K562 (cell line): ENCODE measurements around the gene SAE1. TPM values are rescaled to one million over a fixed set of nuclear protein-coding genes. Genes with fewer than 3 reads are reported as not detected.

Experiments
- CLOCK ChIP-seq: fragments of 250-450 bp; sonication (Bioruptor Pico); IDR thresholded peaks from 2 replicates; pipeline ENCODE4 v1.4.0; 2020; ENCODE audit warnings: mild to moderate bottlenecking, moderate library complexity, borderline replicate concordance
- CREM ChIP-seq: IDR thresholded peaks from 2 replicates; pipeline ENCODE4 v1.6.1; 2014; ENCODE audit warnings: antibody characterized with exemption, low read depth
- E2F5 ChIP-seq: sonication (generic); formaldehyde crosslinking; IDR thresholded peaks from 2 replicates; pipeline ENCODE4 v1.8.0; 2022; ENCODE audit warnings: mild to moderate bottlenecking, missing genetic modification reagents
- ELK3 ChIP-seq: fragments of 450-650 bp; formaldehyde crosslinking; IDR thresholded peaks from 2 replicates; pipeline ENCODE4 v1.4.0; 2020; ENCODE audit warnings: mild to moderate bottlenecking
- FOXK2 ChIP-seq, 2 experiments: fragments of 450-650 bp; IDR thresholded peaks in 1 of 2; conservative IDR thresholded peaks in 1 of 2; 2 replicates each; pipeline ENCODE4 v1.6.1; 2016; ENCODE audit warnings: low read depth in 2 of 2, mild to moderate bottlenecking in 1 of 2
- GATAD2A ChIP-seq: fragments of 450-650 bp; IDR thresholded peaks from 2 replicates; pipeline ENCODE4 v1.6.1; 2017
- GTF2F1 ChIP-seq: IDR thresholded peaks from 2 replicates; pipeline ENCODE4 v1.6.1; 2011; ENCODE audit warnings: low read depth, low read length, improper control_type of control experiment
- HBP1 ChIP-seq: fragments of 450-650 bp; formaldehyde crosslinking; IDR thresholded peaks from 2 replicates; pipeline ENCODE4 v1.4.0; 2022; ENCODE audit warnings: missing genetic modification characterization
- HIVEP1 ChIP-seq: fragments of 250-450 bp; sonication (Bioruptor Pico); IDR thresholded peaks from 2 replicates; pipeline ENCODE4 v1.4.0; 2020; ENCODE audit warnings: mild to moderate bottlenecking
- HNRNPK ChIP-seq: fragments of 200-400 bp; formaldehyde crosslinking; IDR thresholded peaks from one replicate; pipeline ENCODE4 v1.6.1; 2018; ENCODE audit warnings: mild to moderate bottlenecking, low read depth, low read length; ENCODE audit not compliant: poor library complexity, severe bottlenecking
- MAX ChIP-seq: sonication (generic); formaldehyde crosslinking; IDR thresholded peaks from 2 replicates; pipeline ENCODE4 v1.9.0; 2022; ENCODE audit warnings: mild to moderate bottlenecking, missing genetic modification reagents
- PHF20 ChIP-seq: fragments of 450-650 bp; IDR thresholded peaks from 2 replicates; pipeline ENCODE4 v1.6.1; 2018; ENCODE audit not compliant: partially characterized antibody
- SMAD1 ChIP-seq: fragments of 150-350 bp; IDR thresholded peaks from 2 replicates; pipeline ENCODE4 v1.6.1; 2014; ENCODE audit warnings: low read length, low read depth; ENCODE audit not compliant: partially characterized antibody
- SMAD4 ChIP-seq: fragments of 250-450 bp; sonication (Bioruptor Pico); conservative IDR thresholded peaks from 2 replicates; pipeline ENCODE4 v1.8.0; 2021; ENCODE audit warnings: inconsistent platforms, mild to moderate bottlenecking, moderate library complexity
- ZNF395 ChIP-seq: fragments of 200-800 bp; sonication (Bioruptor generic); IDR thresholded peaks from 2 replicates; pipeline ENCODE4 v1.6.1; 2017; ENCODE audit warnings: missing genetic modification characterization, missing compliant biosample characterization
- polyA plus RNA-seq, 8 experiments: library from polyadenylated mRNA; depleted of rRNA in 4 of 8; stranded (reverse) in 5 of 8; unstranded in 3 of 8; fragments of >200 nt; fragmentation: Nextera tagmentation in 2 of 8; fragmentation: Illumina TruSeq in 1 of 8; extraction: Ambion mirVana in 2 of 8; extraction: Trizol in 1 of 8; gene quantifications; 2 replicates each; pipeline versions ENCODE4 v1.2.1 to v1.2.3, GENCODE V29; 2011 to 2014; ENCODE audit warnings: inconsistent platforms in 1 of 8, missing spikeins in 1 of 8
- total RNA-seq, 7 experiments: library from RNA; depleted of rRNA in 6 of 7; stranded (reverse); fragments of >200 nt in 6 of 7; fragmentation: Illumina TruSeq in 2 of 7; extraction: Trizol in 2 of 7; gene quantifications; 2 replicates each; pipeline versions ENCODE4 v1.2.1 to v1.2.3, GENCODE V29; 2011 to 2021; ENCODE audit warnings: low replicate concordance in 1 of 7

The SAE1 gene
- total and polyA plus RNA-seq, 9 of the 15 experiments (the other 6 are each of a cell fraction or from before 2014, with no cell fraction given): 82.8 to 299 (median 217) TPM

GRCh38 chr19:47228937-47229675, 98.5 kb downstream of the SAE1 start (continued):
- no peak for TF ChIP-seq CLOCK (CRISPR knock-in tag)
- TF ChIP-seq SMAD4: peak; percentile 55
- TF ChIP-seq ZNF395 (CRISPR knock-in tag): peak; percentile 68; the same call in 1 of the 2 replicates
- peak; percentile 63 for TF ChIP-seq GATAD2A
- TF ChIP-seq ELK3 (CRISPR knock-in tag): no peak
- no peak for TF ChIP-seq E2F5 (CRISPR knock-in tag)
- peak; percentile 29 for TF ChIP-seq MAX
- TF ChIP-seq PHF20: peak; percentile 78
- TF ChIP-seq CREM: 0 out of 2 replicates have a peak, but pooled peaks have one; percentile 25
- TF ChIP-seq SMAD1: peak; percentile 41
- no peak for TF ChIP-seq HNRNPK
- TF ChIP-seq FOXK2 (conservative IDR thresholded peaks at IDR 0.05 in 1 of 2, IDR thresholded peaks at IDR 0.05 in 1 of 2; ENCODE audit: low read depth in 2 of 2): peak; percentile 87 to 92
- TF ChIP-seq HIVEP1 (CRISPR knock-in tag): no peak
- TF ChIP-seq GTF2F1: 0 out of 2 replicates have a peak, but pooled peaks have one; percentile 38
- peak; percentile 70; the same call in 1 of the 2 replicates for TF ChIP-seq HBP1 (CRISPR knock-in tag)
